ELR (cell line): Measurements from ENCODE around the gene STX19.
A peak's percentile ranks its signal among the peaks of the same experiment; 100 is the strongest.
"Not testable (repeated sequence)": the region's sequence is repeated elsewhere in the genome, so short reads cannot be mapped to it uniquely, and the experiment has no call there.

ENCODE experiments used
- DNase-seq: peaks from one replicate; pipeline ENCODE4 v3.0.0-alpha.2; 2015; ENCODE audit warnings: low read depth

The STX19 gene

DNA sequence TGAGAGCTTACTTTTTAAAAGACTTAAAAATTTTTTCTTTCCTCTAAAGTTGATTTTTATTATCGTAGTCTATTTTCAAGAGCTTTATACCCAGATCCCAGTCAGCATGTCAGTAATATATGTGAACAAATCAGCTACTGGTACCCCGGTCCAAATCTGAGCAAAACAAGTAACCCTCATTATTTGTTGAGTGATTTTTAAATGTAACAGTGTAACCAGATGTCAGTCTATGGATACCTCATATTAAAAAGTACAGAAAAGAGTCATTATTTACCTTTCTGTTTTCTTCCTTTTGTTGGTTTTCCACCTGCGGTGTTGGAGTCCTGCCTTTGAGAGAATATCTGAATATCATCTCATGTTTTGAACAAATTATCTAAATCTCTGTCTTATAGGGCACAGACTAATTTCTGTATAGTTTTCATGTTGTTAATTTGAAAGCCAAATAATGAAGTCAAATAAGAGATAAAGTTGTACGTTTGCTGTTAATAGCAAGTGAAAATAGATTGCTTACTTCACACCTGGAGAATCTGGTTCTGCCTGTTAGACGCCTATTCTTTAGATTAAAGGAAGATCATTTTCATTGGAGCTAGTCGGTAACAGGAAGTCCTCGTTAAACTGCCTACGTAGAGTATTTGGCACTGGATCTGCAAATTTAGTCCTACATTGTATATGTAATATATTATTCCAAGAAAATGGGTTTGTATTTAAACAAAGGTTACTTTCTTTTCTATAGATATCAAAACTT is at the start of gene STX19:
Gene STX19 (minus strand): TSS at position 505 of the 745 bp plus-strand sequence. CDS start 13,328 bp downstream, outside the sequence.
- DNase-seq, result no peak

GRCh38 chr3:94076055-94076454 is 47.7 kb upstream of the STX19 start:
- DNase-seq, result peak; percentile 47

- DNase-seq, result no peak
Observed at GRCh38 chr3:94071713-94072284, 43.4 kb upstream of the STX19 start.

DNA sequence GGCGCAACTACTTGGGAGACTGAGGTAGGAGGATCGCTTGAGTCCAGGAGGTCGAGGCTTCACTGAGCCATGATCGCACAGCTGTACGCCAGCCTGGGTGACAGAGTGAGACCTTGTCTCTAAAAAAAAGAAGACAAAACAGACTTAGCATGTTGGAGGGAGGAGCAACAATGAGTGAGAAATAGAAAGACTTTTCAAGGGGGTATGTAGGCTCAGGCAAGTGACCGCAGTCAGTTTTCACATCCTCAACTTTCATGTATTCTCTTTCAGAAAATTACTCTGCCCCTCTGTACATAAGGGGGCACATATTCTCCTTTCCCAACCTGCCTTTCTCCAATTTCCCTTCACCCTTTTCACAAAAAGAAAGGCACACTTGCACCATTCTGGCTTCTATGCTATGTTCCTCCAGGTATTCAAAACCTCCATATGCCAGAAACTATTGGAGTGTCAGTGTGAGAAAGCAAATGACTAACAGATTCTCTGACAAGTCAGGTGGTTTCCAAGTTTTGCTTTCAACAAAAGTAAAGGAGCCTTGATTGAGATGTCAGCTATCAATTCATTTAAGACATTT is 42.0 kb upstream of the STX19 start:
- no peak for DNase-seq

DNA sequence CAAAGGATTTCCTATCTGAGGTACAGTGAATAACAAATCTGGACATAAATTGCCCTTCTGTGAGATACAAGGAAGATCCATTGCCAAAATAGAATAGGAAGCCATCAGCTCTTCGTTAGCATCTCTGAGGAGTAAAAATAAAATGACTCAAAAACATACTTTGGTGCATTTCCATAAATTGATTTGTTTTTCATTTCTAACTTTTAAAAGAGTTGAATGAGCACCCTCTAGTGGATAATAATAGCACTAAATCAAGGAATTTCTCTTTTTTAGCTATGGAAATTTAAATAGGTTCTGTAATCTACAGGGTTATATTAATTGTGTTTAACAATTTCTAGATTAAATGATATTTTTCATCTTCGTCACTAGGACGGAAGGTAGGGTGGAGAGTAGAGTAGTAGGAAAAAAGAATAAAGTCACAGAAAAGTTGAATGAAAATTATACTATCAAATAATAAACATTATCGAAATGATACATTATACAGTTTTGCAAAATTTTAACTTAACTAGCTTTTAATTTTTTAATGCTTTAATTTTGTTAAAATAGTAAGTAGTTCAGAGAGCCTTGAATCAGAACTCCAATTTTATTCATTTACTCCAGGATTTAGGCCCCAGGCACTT is 40.9 kb upstream of the STX19 start:
- peak; percentile 55 for DNase-seq

DNA sequence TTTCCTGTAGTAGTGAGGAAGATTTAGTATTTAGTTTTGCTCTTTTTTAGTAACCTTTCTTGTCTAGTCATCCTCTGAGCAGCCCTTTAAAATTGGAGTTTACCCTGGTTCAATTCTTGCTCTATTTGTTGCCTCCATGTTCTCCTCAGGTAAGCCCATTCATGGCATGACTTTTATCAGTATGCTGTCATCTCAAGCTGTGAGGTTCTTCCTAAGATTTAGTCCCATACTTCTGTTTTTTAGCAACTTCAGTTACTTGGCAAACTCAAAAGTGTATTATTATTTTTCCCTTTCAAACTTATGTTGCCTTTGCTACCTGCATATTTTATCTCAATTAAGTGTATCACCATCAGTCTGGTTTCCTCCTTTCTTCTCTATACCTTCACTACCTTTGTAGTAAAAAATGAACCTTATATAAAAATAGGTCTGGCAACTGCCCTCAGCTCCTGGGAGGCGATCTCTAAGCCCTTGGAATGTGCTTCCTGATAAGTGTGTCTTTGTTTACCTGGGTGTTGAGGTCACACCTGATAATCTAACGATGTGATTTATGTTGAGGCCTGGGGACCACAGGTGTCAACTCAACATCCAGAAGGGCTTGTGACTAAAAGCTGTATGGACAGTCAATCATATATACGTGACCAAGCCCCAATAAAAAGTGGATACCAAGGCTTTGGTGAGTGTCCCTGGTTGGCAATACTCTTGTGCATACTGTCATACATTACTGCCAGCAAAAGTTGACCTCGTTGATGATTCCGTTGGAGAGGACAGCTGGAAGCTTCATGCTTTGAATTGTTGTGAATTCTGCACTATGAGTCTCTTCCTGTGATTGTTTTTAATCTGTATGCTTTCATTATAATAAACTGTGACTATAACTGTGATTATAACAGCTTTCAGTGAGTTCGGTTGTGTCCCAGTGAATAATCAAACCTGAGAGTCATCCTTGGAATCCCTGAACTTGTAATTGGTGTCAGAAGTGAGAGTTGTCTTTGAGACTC is 38.4 kb upstream of the STX19 start:
- no peak for DNase-seq

DNA sequence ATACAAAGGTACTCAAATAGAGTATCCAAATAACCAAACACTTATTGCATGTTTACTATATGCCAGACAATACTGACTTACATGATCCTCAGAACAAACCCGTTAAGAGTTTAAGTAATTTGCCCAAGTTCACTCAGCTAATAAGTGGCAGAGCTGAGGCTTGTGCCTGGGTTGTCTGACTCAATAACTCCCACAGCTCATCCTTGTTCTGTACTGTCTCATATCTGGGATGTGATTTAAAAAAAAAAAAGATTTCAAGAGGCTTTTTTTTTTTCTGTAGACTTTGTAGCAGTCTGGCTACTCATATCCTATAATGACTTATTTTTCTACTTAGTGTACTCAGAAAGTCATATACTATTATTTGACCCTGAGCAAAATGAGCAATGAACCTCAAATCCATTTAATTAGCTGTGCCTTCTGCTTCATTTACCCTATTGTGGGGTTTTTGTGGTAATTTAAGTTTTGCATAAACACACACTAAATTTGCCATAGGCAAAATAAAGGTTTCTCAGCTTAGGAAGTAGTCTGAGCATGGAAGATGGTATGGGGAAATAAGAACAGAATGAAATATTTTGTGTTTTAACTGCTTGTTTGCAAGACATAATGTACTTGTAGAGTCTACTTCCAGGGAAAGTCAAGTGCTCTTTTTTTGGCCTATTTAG is 37.6 kb upstream of the STX19 start:
- DNase-seq, result no peak

GRCh38 chr3:94065122-94065521 is 36.7 kb upstream of the STX19 start:
- no peak for DNase-seq

DNA sequence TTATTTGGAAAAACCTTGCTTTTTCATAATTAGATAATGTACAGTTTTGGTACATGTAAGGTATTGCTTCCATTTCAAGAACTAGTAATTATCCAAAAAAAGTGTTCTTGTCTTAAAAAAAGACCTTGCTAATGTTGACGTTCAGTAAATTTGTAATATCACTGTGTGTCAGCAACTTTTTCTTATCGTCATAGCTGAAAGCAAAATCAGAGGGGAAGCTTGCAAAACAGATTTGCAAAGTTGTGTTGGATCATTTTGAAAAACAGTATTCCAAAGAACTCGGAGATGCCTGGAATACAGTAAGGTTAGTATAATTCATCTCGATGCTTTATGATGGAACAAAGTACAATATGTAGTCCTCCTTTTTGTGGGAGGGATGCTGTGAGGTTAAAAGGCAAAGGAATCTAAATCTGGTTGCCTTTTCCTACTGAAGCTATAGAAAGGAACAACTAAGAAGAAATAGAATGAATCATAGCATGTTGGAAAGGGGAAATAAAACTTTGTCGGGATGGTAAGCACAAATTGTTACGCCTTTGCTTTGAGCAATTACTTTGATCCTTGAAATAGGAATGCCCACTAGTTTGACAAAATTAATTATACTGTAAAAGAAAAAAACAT is 36.0 kb upstream of the STX19 start:
- no peak for DNase-seq

GRCh38 chr3:94063496-94064119 is 35.2 kb upstream of the STX19 start:
- DNase-seq, result peak; percentile 16

DNA sequence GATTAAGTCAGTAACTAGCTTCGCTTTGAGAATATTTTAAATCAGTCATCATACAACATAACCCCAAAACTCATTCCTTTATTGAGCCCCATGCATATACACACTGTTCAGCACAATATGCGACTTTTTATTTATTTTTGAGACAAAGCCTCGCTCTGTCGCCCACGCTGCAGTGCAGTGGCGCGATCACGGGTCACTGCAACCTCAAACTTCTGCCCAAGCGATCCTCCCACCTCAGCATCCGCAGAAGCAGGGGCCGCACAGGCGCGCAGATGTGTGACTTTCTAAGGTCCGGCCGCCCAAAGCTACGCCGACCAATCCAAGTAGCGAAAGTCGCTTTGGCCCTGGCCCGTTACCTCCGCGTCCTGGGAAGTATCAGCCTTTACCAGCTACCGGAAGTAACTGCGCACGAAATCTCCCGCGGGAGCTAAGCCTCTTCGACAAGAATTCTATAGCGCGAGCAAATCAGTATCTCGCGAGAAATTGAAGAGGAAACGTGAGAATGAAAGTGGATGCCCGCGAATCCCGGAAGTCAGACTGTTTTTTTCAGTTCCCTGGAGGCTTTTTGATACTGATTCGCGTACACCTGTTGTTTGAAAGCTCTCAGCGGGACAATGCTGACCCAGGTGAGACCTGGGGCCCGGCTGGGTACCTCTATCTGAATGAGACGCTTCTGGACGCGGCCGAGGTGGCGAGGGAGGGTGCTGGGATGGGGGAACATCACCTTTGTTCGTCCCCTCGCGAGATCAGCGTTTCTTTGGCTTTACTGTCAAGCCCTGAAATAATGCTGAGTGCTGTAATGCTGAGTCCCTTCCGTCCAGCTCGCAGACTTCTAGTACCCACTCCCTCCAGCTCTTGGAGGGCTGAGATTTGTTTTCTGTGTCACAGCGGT is 34.4 kb upstream of the STX19 start, which contains the start of the genes DHFR2 and NSUN3:
Gene DHFR2 (minus strand): TSS at position 404 of the 892 bp plus-strand sequence. CDS start 1,405 bp downstream, outside the sequence.
Gene NSUN3 (plus strand): TSS at position 549 of the 892 bp plus-strand sequence. CDS start 66 bp downstream, at position 615.
- peak; percentile 98 for DNase-seq

DNA sequence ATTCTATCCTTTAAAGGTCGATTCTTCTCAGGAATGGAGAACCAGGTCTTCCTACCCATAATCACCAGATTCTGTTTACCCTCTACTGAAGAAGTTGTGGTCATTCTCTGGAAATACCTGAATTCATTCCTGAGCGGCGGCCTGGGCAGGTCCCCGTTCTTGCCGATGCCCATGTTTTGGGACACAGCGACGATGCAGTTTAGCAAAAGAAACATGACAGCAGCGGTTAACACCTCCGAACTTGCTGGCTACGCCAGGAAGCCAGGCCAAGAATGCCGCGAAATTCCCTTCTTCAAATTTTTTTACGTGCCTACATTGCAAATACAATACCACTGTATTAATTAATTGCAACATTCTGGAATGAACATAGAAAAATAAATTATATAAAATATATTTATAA is 32.9 kb upstream of the STX19 start:
- DNase-seq, result no peak

DNA sequence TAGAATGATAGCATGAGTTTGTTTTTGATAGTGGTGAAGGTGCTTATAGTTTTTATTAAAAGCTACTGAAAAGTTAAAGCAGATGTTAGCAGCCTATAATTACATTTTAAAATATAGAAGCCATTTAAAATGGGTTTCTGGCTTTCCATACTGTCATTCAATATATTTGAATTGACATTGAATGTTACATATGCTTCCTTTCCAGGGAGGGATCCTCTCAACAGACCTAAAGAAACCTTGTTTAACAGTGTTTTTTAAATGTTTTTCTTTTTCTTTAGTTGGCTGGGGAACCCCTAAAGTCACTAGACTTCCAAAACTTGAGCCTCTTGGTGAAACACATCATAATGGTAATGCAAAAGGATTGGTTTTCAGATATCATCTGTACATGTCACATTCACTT is 22.1 kb upstream of the STX19 start:
- no peak for DNase-seq

- no peak for DNase-seq
Observed at GRCh38 chr3:94049267-94049666, 20.9 kb upstream of the STX19 start.

- no peak for DNase-seq
Observed at GRCh38 chr3:94046533-94046932, 18.1 kb upstream of the STX19 start.

GRCh38 chr3:94044100-94044936 is 15.9 kb upstream of the STX19 start:
- DNase-seq, result not testable (repeated sequence)

DNA sequence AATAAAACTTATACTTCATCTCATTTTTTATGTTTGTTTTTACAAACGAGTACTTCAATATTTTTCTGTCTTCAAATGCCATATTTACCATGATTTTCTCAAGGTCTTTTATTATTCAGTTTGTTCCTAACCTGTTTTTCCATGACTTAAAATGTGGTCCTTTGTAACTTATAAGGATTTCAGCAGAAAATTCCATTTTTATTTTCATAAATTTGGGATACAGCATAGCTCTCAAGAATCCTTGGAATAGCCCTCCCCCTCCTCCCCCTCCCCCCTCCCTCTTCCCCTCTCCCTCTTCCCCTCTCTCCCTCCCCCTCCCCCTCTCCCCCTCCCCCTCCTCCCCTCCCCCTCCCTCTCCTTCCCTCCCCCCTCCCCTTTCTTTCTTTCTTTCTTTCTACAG is 14.9 kb upstream of the STX19 start:
- DNase-seq, result peak; percentile 6

GRCh38 chr3:94036909-94037507 is 8.6 kb upstream of the STX19 start:
- peak; percentile 76 for DNase-seq
